ENCODE measurements around the gene DMAC2.
"Not testable (repeated sequence)": the region's sequence is repeated elsewhere in the genome, so short reads cannot be mapped to it uniquely, and the experiment has no call there.

DMAC2 gene

DNA sequence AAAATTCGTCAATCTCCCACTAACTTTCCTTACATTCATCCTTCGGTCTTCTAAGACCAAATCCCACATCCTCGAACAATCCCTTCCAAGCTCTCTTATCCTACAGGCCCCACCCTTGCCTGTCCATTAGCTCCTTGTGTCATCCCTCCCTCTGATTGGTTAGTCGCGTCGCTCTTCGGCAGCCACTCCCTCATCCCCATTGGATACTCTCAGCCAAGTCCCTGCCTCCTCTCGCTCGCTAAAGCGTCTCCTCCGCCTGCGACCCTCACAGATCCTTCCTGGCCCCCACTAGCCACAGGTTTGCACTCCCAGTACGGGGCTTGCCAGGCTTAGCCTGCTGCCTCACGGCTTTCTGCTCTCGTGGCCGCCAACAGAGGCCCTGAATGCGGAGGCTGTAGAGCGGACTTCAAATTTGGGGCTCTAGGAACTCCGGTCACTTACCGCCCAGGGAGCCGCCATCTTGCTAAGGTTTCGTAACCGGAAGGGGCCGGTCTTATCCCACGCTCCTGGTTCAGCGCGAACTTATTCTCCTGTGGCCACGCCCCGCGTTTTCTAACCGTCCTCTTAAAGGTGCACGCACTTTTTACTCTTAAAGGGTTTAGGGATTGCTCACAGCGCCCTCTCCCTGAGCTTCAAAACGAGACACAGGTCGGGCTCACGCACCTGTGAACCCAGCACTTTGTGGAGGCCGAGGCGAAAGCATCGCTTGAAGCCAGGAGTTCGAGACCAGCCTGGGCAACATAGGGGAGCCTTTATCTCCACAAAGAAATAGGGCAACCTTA is at the start of gene DMAC2:
DMAC2 (minus strand) TSS at position 472 of the 782 bp plus-strand sequence; CDS start at position 459, 13 bp downstream.
- H3K9ac ChIP-seq = peak within 1 kb of the TSS; percentile 80
- peaks cover 18% of the 10 kb centered on the region for H3K36me3 ChIP-seq
- peak; percentile 92 for TF ChIP-seq Cebpa-rat (IDR thresholded peaks at IDR 0.05)
- peak within 1 kb of the TSS; percentile 82 for H3K27ac ChIP-seq
- H3K4me1 ChIP-seq = peaks cover 30% of the 10 kb centered on the region
- no peaks in the 10 kb centered on the region for H3K27me3 ChIP-seq
- H3K4me2 ChIP-seq = peak within 1 kb of the TSS; percentile 77
- peak within 1 kb of the TSS; percentile 73 for H3K4me3 ChIP-seq
- no peaks in the 10 kb centered on the region for H3K9me3 ChIP-seq
- H4K20me1 ChIP-seq = no peaks in the 10 kb centered on the region

DNA sequence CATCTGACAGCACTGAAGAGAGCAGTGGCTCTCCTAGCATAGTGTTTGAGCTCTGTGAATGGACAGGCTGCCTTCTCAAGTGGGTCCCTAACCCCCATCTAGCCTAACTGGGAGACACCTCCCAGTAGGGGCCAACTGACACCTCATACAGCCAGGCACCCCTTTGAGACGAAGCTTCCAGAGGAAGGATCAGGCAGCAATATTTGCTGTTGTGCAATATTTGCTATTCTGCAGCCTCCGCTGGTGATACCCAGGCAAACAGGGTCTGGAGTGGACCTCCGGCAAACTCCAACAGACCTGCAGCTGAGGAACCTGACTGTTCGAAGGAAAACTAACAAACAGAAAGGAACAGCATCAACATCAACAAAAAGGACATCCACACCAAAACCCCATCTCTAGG is 47.2 kb upstream of the DMAC2 start:
- not testable (repeated sequence) for H3K4me1 ChIP-seq, H3K27ac ChIP-seq, H3K9ac ChIP-seq, H3K9me3 ChIP-seq, H3K27me3 ChIP-seq, H4K20me1 ChIP-seq, H3K36me3 ChIP-seq, H3K4me3 ChIP-seq, H3K4me2 ChIP-seq

DNA sequence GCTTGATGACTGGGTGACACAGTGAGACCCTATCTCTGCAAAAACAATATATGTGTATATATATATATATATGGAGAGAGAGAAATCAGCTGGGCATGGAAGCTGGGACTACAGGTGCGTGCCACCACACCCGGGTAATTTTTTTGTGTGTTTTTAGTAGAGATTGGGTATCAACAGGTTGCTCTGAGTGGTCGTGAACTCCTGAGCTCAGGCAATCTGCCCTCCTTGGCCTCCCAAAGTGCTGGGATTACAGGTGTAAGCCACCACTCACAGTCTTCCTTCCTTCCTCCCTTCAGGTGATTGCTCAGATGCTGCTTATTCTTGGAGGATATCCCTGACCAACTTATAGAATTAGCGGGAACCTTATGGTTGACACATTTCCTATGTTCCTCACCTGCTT is 45.1 kb upstream of the DMAC2 start:
- Histone ChIP-seq H3K4me3 (no peak overlapping the region), H3K9me3 (0 out of 2 replicates have a peak, but pooled peaks cover 7% of the 10 kb centered on the region), H3K9ac (no peak overlapping the region), H3K27ac (no peak overlapping the region), H3K4me1 (peaks cover 4% of the 10 kb centered on the region; the same call in 1 of the 2 replicates), H3K36me3 (no peaks in the 10 kb centered on the region), H4K20me1 (no peaks in the 10 kb centered on the region), H3K27me3 (no peaks in the 10 kb centered on the region), H3K4me2 (no peak overlapping the region)
- TF ChIP-seq Cebpa-rat (IDR thresholded peaks at IDR 0.05) = no peak

DNA sequence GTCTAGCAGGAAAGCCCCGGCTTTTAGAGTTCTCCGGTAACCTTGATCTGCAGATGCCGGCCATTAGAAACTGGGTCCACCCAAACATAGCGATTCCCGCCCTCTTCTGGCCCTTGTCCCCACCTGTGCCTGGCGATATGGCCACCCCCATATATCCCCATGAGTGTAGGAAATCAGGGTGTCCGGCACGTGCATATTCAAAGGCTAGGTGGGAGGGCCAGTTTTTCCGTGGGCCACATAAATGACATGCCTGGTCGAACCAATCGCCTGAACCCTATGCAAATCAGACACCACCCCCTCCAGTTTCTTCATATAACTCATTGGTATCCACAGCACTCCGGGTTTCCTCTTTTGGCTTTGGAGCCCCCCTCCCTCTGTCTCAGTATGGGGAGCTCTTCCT is 40.6 kb upstream of the DMAC2 start:
- H3K4me2 ChIP-seq = no peak overlapping the region
- no peak overlapping the region for H3K27ac ChIP-seq
- no peaks in the 10 kb centered on the region for H3K36me3 ChIP-seq
- H3K9ac ChIP-seq = no peak overlapping the region
- no peak overlapping the region for H3K4me3 ChIP-seq
- no peaks in the 10 kb centered on the region for H3K9me3 ChIP-seq
- TF ChIP-seq Cebpa-rat (IDR thresholded peaks at IDR 0.05) = no peak
- H3K27me3 ChIP-seq = no peaks in the 10 kb centered on the region
- no peaks in the 10 kb centered on the region for H4K20me1 ChIP-seq
- peaks cover 8% of the 10 kb centered on the region; the same call in 1 of the 2 replicates for H3K4me1 ChIP-seq

DNA sequence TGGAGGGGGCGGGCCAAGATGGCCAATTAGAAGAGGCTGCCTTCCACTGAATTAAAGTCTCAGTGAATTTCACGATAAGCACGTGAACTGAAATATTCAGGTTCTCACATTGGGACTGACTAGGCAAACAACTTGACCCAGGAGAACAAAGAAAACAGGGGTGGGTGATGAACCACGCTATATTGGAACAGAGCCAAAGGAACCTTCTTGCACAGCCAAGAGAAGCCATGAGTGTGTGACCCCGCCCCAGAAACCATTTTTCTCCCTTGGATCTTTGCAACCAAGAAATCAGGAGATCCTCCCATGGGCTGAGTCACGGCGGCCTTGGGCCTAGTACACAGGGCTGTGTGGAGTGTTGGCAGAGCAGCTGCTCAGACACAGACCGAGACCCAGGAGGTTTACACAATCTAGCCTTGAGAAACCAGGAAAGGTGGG is 40.1 kb upstream of the DMAC2 start:
- no peaks in the 10 kb centered on the region for H3K27me3 ChIP-seq
- H3K27ac ChIP-seq = no peak overlapping the region
- peaks cover 8% of the 10 kb centered on the region; the same call in 1 of the 2 replicates for H3K4me1 ChIP-seq
- no peaks in the 10 kb centered on the region for H3K36me3 ChIP-seq
- no peaks in the 10 kb centered on the region for H4K20me1 ChIP-seq
- H3K4me3 ChIP-seq = no peak overlapping the region
- no peak for TF ChIP-seq Cebpa-rat (IDR thresholded peaks at IDR 0.05)
- no peaks in the 10 kb centered on the region for H3K9me3 ChIP-seq
- no peak overlapping the region for H3K4me2 ChIP-seq
- no peak overlapping the region for H3K9ac ChIP-seq

DNA sequence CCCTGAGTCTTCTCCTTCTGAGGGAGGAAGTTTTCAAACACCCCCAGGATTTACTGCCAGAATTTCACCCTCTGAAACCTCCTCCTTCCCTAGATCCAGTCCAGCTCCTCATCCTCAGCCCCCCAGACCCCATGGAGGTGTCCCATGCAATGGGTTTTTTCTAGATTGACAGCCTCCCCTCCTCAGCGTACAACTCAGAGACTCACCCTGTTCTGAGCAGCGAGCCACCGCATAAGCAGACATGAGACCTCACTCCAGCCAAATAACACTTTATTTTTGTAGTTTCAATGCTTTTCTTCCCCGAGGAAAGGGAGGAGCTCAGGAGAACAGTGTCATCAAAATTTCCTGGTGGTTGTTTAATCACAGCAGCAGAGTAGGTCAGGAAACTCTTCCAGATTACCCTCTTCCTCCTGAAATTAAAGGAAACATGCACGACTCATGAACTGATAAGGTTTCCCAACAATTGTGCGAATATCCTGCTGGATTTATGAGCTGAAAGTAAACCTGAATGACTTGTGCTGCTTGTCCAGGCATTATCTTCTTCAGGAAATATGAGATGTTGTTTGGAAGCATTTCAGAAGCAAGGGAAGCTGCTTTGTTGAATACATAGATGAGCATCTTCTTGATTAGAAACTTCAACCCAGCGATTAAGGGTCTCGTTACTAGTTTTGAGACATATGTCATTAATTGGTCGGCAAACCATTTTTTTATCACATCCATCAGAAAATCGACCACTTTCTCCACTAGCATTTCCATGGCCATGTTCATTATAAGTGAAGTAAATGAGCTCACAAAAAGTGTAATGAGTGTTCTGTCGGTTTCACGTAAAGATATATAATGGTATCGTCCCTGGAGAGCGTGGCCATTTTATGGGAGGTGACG is 39.4 kb upstream of the DMAC2 start:
- Histone ChIP-seq H3K4me3 (no peak overlapping the region), H3K27me3 (no peaks in the 10 kb centered on the region), H3K4me2 (no peak overlapping the region), H3K9ac (no peak overlapping the region), H3K36me3 (no peaks in the 10 kb centered on the region), H3K4me1 (peaks cover 8% of the 10 kb centered on the region; the same call in 1 of the 2 replicates), H4K20me1 (no peaks in the 10 kb centered on the region), H3K27ac (no peak overlapping the region), H3K9me3 (no peaks in the 10 kb centered on the region)
- TF ChIP-seq Cebpa-rat (IDR thresholded peaks at IDR 0.05) = no peak

DNA sequence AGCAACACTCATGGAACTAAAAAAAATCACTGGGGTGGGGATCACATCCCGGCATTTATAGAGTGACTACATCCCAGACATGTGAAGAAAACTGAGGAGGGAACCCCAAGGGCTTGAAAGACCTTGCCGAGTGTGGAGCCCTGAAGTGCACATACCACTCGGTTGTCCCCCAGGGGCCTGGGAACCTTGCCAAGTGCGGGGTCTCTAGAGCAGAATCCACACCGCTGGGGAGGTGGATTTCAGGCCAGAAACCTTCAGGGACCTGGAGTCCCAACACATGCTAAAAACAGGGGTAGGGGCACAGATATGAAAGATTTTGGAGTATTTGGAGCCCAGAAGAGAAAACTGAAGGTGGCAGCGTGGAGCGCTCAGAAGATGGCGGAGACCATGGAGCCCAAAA is 38.5 kb upstream of the DMAC2 start:
- no peak overlapping the region for H3K4me2 ChIP-seq
- no peaks in the 10 kb centered on the region for H4K20me1 ChIP-seq
- no peaks in the 10 kb centered on the region for H3K27me3 ChIP-seq
- no peak overlapping the region for H3K27ac ChIP-seq
- peaks cover 4% of the 10 kb centered on the region; the same call in 1 of the 2 replicates for H3K9me3 ChIP-seq
- peaks cover 8% of the 10 kb centered on the region; the same call in 1 of the 2 replicates for H3K4me1 ChIP-seq
- H3K9ac ChIP-seq = no peak overlapping the region
- no peak overlapping the region for H3K4me3 ChIP-seq
- TF ChIP-seq Cebpa-rat (IDR thresholded peaks at IDR 0.05) = no peak
- H3K36me3 ChIP-seq = no peaks in the 10 kb centered on the region

DNA sequence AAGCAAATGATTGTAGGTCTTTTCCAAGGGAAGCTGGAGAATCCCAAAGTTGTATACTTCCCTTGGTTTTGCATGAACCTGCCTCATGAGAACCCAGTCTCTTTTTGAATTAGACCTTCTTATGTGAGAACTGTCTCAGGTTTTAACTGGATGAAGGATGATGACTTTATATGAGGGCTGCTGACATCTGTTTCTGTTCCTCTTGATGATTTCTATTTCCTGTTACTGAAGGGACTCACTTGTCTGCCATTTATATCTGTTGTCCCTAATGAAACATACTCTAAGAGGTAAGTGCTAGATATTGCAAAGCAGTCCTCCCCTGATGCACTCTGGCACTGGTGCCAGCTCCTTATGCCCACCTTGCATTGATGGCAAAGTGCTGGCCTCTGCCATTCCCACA is 36.9 kb upstream of the DMAC2 start:
- H3K4me3 ChIP-seq = no peak overlapping the region
- no peaks in the 10 kb centered on the region for H3K36me3 ChIP-seq
- no peaks in the 10 kb centered on the region for H4K20me1 ChIP-seq
- no peaks in the 10 kb centered on the region for H3K27me3 ChIP-seq
- no peak overlapping the region for H3K27ac ChIP-seq
- TF ChIP-seq Cebpa-rat (IDR thresholded peaks at IDR 0.05) = no peak
- no peak overlapping the region for H3K9ac ChIP-seq
- H3K4me2 ChIP-seq = no peak overlapping the region
- peaks cover 8% of the 10 kb centered on the region; the same call in 1 of the 2 replicates for H3K4me1 ChIP-seq
- peaks cover 10% of the 10 kb centered on the region for H3K9me3 ChIP-seq

DNA sequence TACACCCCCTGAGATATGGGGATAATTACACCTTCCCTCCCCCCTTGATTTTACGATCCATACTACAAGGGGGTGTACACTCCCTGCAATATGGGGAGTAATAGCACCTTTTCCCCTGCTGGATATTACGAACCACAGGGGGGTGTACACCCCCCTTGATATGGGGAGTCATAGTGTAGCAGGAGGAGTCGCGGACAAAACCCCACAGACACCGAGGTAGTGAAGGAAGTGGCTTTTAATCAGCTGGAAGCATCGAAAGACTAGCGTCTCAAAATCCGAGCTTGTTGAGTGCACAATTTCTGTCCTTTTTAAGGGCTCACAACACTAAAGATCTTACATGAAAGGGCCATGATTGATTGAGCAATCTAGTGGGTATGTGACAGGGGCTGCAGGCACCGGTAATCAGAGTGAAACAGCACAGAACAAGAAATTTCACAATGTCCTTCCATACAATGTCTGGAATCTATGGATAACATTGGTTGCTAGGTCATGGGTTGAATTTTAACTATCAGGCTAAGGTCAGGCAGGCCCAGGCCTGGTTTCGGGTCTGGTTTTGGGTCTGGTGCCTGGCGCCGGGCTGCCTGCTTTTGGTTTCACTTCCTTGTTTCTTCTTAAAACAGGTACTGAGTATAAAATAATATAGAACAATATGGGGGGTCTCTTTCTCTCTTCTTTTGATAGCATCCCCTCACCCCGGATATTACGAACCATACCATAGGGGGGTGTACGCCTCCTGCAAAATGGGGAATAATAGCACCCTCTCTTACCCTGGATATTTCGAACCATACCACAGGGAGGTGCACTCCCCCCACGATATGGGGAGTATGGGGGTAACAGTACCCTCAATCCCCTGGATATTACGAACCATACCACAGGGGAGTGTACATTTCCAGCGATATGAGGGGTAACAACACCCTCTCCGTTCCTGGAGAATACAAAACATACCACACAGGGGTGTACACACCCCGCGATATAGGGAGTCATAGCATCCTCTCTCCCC is 23.8 kb upstream of the DMAC2 start:
- H3K4me3 ChIP-seq, H3K4me1 ChIP-seq, H3K9me3 ChIP-seq, H3K27ac ChIP-seq, H3K27me3 ChIP-seq, H3K4me2 ChIP-seq, H3K36me3 ChIP-seq, H3K9ac ChIP-seq, H4K20me1 ChIP-seq: not testable (repeated sequence)
- peak; percentile 58 for TF ChIP-seq Cebpa-rat (IDR thresholded peaks at IDR 0.05)
